T-cell (primary cell): ENCODE measurements around the gene DSTN. TPM values are rescaled to one million over a fixed set of nuclear protein-coding genes. Genes with fewer than 3 reads are reported as not detected.
A peak's percentile ranks its signal among the peaks of the same experiment; 100 is the strongest.

Experiments
- ATAC-seq, 4 experiments: fragments of 200-7000 bp in 3 of 4; fragments of 150-1000 bp in 1 of 4; cut with Tn5 transposase; replicated peaks in 1 of 4; 1 replicate in 3 of 4; 2 replicates in 1 of 4; pipeline ENCODE4 v1.10.0; 2021; ENCODE audit warnings: moderate library complexity in 3 of 4, mild to moderate bottlenecking in 2 of 4, moderate number of reproducible peaks in 1 of 4
- CTCF ChIA-PET, 2 donors: fragments of 300-600 bp; sonication (Branson Sonifier 250); formaldehyde crosslinking; loops; one replicate each; lab custom pipeline; 2022; ENCODE audit warnings: antibody characterized with exemption in 2 of 2; lab: Charles Lee
- POLR2A ChIA-PET, 2 donors: fragments of 300-600 bp; sonication (Branson Sonifier 250); formaldehyde crosslinking; loops; one replicate each; lab custom pipeline; 2022; ENCODE audit warnings: antibody characterized with exemption in 2 of 2; lab: Charles Lee
- DNase-seq, 35 experiments: peaks; one replicate each; pipeline versions ENCODE4 v3.0.0 to v3.0.0-alpha.2; 2013 to 2023
- H3K27ac ChIP-seq: one replicate; pipeline ENCODE4 v1.5.1; 2013; ENCODE audit warnings: low read length
- H3K27me3 ChIP-seq, 2 experiments: replicated peaks in 1 of 2; 1 replicate in 1 of 2; 2 replicates in 1 of 2; pipeline versions ENCODE4 v1.6.1 to v1.7.0; 2013; ENCODE audit warnings: low read length in 1 of 2, mixed read lengths in 1 of 2; ENCODE audit not compliant: control insufficient read depth in 2 of 2, insufficient read depth in 2 of 2; ENCODE audit errors: extremely low read depth in 1 of 2
- H3K36me3 ChIP-seq, 2 donors: 1 replicate in 1 of 2; 2 replicates in 1 of 2; pipeline versions ENCODE4 v1.6.1 to v1.7.0; 2013; ENCODE audit warnings: low read length in 1 of 2; ENCODE audit not compliant: control insufficient read depth in 2 of 2, insufficient read depth in 1 of 2; ENCODE audit errors: extremely low read depth in 1 of 2
- H3K4me1 ChIP-seq, 2 experiments: 1 replicate in 1 of 2; 2 replicates in 1 of 2; pipeline versions ENCODE4 v1.6.1 to v1.7.0; 2013; ENCODE audit warnings: low read length in 2 of 2, mixed read lengths in 1 of 2; ENCODE audit not compliant: insufficient read depth in 2 of 2, control insufficient read depth in 1 of 2; ENCODE audit errors: extremely low read depth in 1 of 2
- H3K4me3 ChIP-seq, 2 donors: 1 replicate in 1 of 2; 2 replicates in 1 of 2; pipeline versions ENCODE4 v1.5.1 to v1.7.0; 2013; ENCODE audit warnings: mild to moderate bottlenecking in 2 of 2, low read length in 1 of 2, moderate library complexity in 1 of 2; ENCODE audit not compliant: control insufficient read depth in 1 of 2; ENCODE audit errors: extremely low read depth in 1 of 2
- H3K9me3 ChIP-seq: 2 replicates; pipeline ENCODE4 v1.7.0; 2013
- H3K27ac Mint-ChIP-seq, 2 donors: one replicate each; pipeline ENCODE4 v1.8.0; 2020 to 2021; ENCODE audit warnings: mild to moderate bottlenecking in 2 of 2, mixed read lengths in 2 of 2
- H3K27me3 Mint-ChIP-seq, 2 donors: one replicate each; pipeline ENCODE4 v1.8.0; 2021 to 2022; ENCODE audit warnings: mixed read lengths in 2 of 2
- H3K36me3 Mint-ChIP-seq: one replicate; pipeline ENCODE4 v1.8.0; 2021; ENCODE audit warnings: mixed read lengths
- H3K4me1 Mint-ChIP-seq, 3 donors: one replicate each; pipeline ENCODE4 v1.8.0; 2020 to 2022; ENCODE audit warnings: mixed read lengths in 3 of 3, mild to moderate bottlenecking in 1 of 3
- H3K4me3 Mint-ChIP-seq, 3 donors: one replicate each; pipeline ENCODE4 v1.8.0; 2020 to 2022; ENCODE audit warnings: mild to moderate bottlenecking in 3 of 3, mixed read lengths in 3 of 3, moderate library complexity in 3 of 3
- H3K9me3 Mint-ChIP-seq, 3 donors: one replicate each; pipeline ENCODE4 v1.8.0; 2020 to 2022; ENCODE audit warnings: mixed read lengths in 3 of 3
- WGBS: methylation state at CpG from one replicate; pipeline ENCODE4 v1.1.5; 2013; ENCODE audit warnings: missing lambda C conversion rate; ENCODE audit not compliant: insufficient coverage; 5-methylcytosine and 5-hydroxymethylcytosine counted together
- total RNA-seq, 35 experiments: library from RNA in 6 of 35; stranded (reverse) in 6 of 35; fragments of 120-200 nt in 1 of 35; gene quantifications; one replicate each; pipeline versions ENCODE4 v1.2.1 to v1.2.4 and lab custom pipeline; 2013 to 2026

Gene DSTN
- total RNA-seq, 5 donors from 2014 or later (not counting 1 experiment from before 2014, with no cell fraction given), result 36.3 to 41.7 (median 41.3) TPM

DNA sequence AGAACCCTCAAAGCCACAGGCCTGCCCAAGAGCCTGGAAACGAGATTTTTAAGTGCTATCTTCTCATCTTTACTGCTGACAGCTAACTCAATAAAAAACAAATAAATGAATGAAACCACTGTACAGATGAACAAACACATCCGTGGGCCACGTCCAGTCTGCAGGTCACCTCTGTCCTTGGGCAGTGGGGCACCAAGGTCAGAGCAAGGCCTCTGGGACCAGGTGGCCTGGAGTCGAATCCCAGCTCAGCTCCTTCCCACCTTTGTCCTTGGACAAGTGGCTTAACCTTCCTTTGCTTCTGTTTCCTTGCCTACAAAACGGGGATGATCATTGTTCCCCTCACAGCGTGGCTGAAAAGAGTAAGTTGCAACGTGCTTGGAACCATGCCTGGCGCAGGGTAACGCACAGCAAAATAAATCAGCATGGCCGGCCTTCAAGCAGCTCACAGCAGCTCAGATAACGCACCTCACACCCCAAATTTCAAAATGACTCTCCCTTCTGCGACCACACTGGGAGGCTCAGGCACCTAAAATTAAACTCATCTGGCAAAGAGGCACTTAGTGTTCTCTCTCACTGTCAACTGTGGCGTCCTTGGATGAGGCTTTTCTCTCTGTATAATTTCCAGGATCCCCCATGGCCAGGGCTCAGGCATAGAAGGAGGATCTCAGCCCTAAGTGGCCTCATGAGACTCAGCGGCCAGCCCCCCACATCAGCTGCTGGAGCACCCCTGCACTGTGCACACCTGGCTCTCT lies 76.5 kb downstream of the DSTN start:
- CTCF ChIA-PET, result interaction anchor here in 1 of 2 donors (1.7 kb wide), 1 partner anchor 9 kb away, joined by 3 read pairs; no protein-coding TSS in a partner anchor
- H3K4me1 Mint-ChIP-seq, result peaks cover 4 to 25% (median 10%) of the 10 kb centered on the region in 3 donors
- H3K27ac Mint-ChIP-seq, result no peak overlapping the region

DNA sequence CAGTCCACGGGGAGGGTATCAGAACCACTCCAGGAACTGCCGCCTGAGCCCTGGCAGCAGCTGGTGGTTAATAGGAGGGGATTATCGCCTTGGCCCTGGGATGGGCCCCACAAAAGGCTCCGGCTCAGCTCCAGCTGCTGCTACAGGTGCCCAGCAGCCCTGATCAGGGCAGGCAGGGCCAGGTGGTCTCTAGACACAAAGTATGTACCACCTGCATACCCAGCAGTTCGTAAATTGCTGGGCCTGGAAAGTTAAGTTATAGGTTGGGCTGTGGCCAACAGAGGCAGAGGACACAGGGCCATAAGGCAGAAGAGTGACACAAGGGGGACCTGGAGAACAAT lies 77.1 kb downstream of the DSTN start:
- H3K27ac Mint-ChIP-seq, result no peak overlapping the region
- H3K27ac ChIP-seq, result no peak overlapping the region
- peaks cover 0 to 8% of the 10 kb centered on the region in 2 experiments for H3K4me1 ChIP-seq
- no peak for DNase-seq
- H3K4me3 Mint-ChIP-seq, result no peak overlapping the region
- H3K4me3 ChIP-seq, result no peak overlapping the region
- H3K36me3 Mint-ChIP-seq, result no peaks in the 10 kb centered on the region
- ATAC-seq, result no peak
- WGBS, result 70% methylated on average over 5 of the region's 5 CpGs
- ChIA-PET CTCF (interaction anchor here in 1 of 2 donors (1.7 kb wide), 1 partner anchor 9 kb away, joined by 3 read pairs; no protein-coding TSS in a partner anchor), POLR2A (no interaction called here)
- no peaks in the 10 kb centered on the region for H3K9me3 ChIP-seq
- H3K27me3 Mint-ChIP-seq, result no peaks in the 10 kb centered on the region
- H3K36me3 ChIP-seq, result peaks cover 0 to 2% of the 10 kb centered on the region in 2 donors
- no peaks in the 10 kb centered on the region for H3K27me3 ChIP-seq
- H3K9me3 Mint-ChIP-seq, result no peaks in the 10 kb centered on the region
- peaks cover 4 to 25% (median 10%) of the 10 kb centered on the region in 3 donors for H3K4me1 Mint-ChIP-seq

More for the DNA sequence above, 76.5 kb downstream of the DSTN start:
- Histone ChIP-seq H3K9me3 (no peaks in the 10 kb centered on the region), H3K27me3 (no peaks in the 10 kb centered on the region), H3K4me1 (peaks cover 0 to 8% of the 10 kb centered on the region in 2 experiments), H3K36me3 (peaks cover 0 to 7% of the 10 kb centered on the region in 2 donors), H3K27ac (no peak overlapping the region), H3K4me3 (no peak overlapping the region)
- no peaks in the 10 kb centered on the region for H3K36me3 Mint-ChIP-seq
- ATAC-seq (no peak), DNase-seq (no peak)
- no peaks in the 10 kb centered on the region for H3K27me3 Mint-ChIP-seq
- 73% methylated on average over 12 of the region's 14 CpGs for WGBS
- no peak overlapping the region for H3K4me3 Mint-ChIP-seq
- no peaks in the 10 kb centered on the region for H3K9me3 Mint-ChIP-seq
- POLR2A ChIA-PET, result no interaction called here

DNA sequence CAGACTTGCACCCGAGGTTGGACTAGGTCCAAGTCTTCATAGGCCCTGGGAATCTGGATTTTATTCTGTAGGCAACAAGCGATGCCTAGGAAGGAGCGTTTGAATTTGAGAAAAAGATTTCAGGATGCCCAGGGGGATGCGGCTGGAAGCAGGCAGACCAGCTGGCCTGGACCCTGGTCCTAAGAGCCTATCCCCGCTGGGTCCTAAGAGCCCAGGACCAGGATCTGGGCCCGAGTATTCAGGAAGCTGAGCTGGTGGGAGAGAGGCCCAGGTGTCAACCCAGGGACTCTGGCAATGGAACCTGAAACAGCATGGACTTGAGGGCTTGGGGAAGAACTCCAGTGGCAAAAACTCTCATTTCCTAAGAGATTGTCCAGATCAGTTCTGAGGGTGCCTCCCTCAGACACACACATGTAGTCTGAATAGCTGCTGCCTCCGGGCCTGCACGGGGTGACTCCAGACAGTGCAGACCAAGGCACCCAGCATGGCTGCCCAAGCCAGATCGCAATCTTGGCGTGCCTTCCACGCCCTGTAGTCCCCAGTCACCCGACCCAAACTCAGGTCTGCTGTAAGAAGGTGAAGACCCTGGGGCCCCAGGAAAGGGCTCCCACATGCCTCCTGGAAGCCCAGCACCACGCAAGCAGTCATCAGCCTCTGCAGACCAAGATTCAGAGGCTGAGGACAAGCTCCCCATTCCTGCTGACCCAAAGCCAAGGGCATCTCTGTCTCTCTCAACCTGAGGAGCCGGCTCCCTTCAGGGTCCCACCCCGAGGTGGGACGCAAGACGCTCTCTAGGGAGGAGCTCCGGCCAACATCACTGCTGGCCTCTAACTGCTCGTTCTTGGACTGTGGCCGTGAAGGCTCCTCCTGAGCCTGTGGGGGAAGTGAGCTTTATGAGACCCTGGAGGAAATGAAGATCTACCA lies 77.8 kb downstream of the DSTN start:
- peaks cover 4 to 25% (median 10%) of the 10 kb centered on the region in 3 donors for H3K4me1 Mint-ChIP-seq
- Histone ChIP-seq H3K36me3 (no peaks in the 10 kb centered on the region), H3K27ac (no peak overlapping the region), H3K4me1 (peaks cover 0 to 8% of the 10 kb centered on the region in 2 experiments), H3K9me3 (no peaks in the 10 kb centered on the region), H3K27me3 (no peaks in the 10 kb centered on the region), H3K4me3 (no peak overlapping the region)
- H3K27ac Mint-ChIP-seq, result no peak overlapping the region
- no peaks in the 10 kb centered on the region for H3K27me3 Mint-ChIP-seq
- H3K9me3 Mint-ChIP-seq, result no peaks in the 10 kb centered on the region
- ChIA-PET CTCF (interaction anchor here (0.6 to 1.7 kb wide), 4 partner anchors 8 to 349 kb away, joined by 3 read pairs; no protein-coding TSS in a partner anchor), POLR2A (no interaction called here)
- no peak overlapping the region for H3K4me3 Mint-ChIP-seq
- no peaks in the 10 kb centered on the region for H3K36me3 Mint-ChIP-seq
- WGBS, result 93% methylated on average over 18 of the region's 20 CpGs
- ATAC-seq, result no peak
- DNase-seq, result no peak

DNA sequence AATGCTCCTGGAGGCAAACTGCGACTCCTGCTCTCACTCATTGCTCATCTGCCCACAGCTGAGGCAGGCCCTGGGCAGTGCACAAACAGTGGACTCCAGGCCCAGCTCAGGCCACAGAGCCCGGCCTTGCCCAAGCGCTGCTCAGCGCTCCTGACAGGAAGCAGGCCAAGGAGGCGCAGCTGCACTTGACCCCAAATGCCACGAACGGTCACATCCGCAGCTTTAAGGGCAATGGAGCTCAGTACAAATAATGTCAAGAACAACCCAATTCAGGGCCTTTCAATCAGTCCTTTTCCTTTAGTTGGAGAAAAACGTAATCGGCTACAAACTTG lies 78.4 kb downstream of the DSTN start:
- Mint-ChIP-seq H3K9me3 (no peaks in the 10 kb centered on the region), H3K27ac (no peak overlapping the region), H3K4me1 (peaks cover 4 to 25% (median 10%) of the 10 kb centered on the region in 3 donors), H3K36me3 (no peaks in the 10 kb centered on the region), H3K27me3 (no peaks in the 10 kb centered on the region), H3K4me3 (no peak overlapping the region)
- H3K4me3 ChIP-seq, result no peak overlapping the region
- ChIA-PET CTCF (interaction anchor here (0.6 to 1.0 kb wide), 3 partner anchors 143 to 348 kb away, joined by 3 read pairs; no protein-coding TSS in a partner anchor), POLR2A (no interaction called here)
- H3K36me3 ChIP-seq, result no peaks in the 10 kb centered on the region
- H3K9me3 ChIP-seq, result no peaks in the 10 kb centered on the region
- WGBS, result 57% methylated on average over 8 of the region's 10 CpGs
- H3K27me3 ChIP-seq, result no peaks in the 10 kb centered on the region
- DNase-seq (no peak), ATAC-seq (no peak)
- peaks cover 0 to 8% of the 10 kb centered on the region in 2 experiments for H3K4me1 ChIP-seq
- no peak overlapping the region for H3K27ac ChIP-seq

DNA sequence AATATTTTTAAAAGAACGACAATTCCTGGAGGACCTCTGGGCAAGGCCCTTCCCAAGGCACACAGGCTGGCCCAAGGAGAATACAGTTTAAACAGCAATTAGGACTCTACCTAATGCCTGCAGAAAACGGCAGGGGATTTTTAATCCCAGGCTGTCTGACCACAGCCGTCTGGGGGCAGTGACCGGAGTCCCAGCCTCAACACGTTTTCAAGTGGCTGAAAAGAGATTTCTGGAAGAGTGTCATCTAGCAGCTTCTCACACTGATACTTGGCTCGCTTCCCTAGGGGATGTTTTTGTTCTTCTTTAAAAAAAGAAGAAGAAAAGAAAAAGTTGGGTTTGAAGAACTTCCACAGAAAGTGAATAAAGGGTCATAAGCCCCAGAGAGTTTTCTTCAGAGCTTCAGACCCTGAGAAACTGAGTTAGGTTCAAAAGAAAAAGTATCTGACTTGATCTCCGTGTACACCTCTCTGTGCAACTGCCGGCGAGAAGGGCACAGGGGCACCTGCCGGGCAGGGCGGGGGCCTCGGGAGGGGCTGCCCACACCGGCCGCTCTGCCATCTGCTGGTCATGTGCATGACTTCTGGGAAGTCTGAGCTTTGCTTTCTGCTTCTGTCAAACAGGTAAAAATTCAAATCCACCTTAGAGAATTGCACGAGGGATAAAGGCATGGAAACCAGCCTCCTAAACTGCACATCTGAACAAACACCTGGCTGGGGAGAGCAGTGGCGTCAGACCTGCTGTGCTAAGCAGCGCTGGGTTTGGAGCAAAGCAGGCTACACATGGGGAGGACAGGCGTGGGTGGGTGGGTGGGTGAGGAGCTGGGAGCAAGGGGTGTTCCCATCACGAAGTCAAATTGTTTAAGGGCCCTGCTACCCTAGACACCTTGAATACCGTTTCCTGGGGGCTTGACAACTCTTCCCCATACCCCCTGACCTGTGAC lies 79.2 kb downstream of the DSTN start:
- H3K9me3 ChIP-seq, result no peaks in the 10 kb centered on the region
- H3K27me3 ChIP-seq, result no peaks in the 10 kb centered on the region
- Mint-ChIP-seq H3K27ac (no peak overlapping the region), H3K4me3 (no peak overlapping the region), H3K36me3 (peaks cover 2% of the 10 kb centered on the region), H3K4me1 (peaks cover 4 to 25% (median 10%) of the 10 kb centered on the region in 3 donors), H3K9me3 (no peaks in the 10 kb centered on the region), H3K27me3 (no peaks in the 10 kb centered on the region)
- peaks cover 0 to 8% of the 10 kb centered on the region in 2 experiments for H3K4me1 ChIP-seq
- POLR2A ChIA-PET, result no interaction called here
- CTCF ChIA-PET, result interaction anchor here (0.8 to 1.5 kb wide), 7 partner anchors 33 to 289 kb away, joined by 3 to 5 read pairs (median 4); partner anchors contain the start of gene RRBP1 (in 1 of the 2)
- DNase-seq (peak in 25 of 35 experiments; percentile 8 to 53 (median 25)), ATAC-seq (peak in 3 of 4 experiments; percentile 51 to 80 (median 58))
- H3K4me3 ChIP-seq, result no peak overlapping the region
- WGBS, result 34% methylated on average over 10 of the region's 20 CpGs
- H3K27ac ChIP-seq, result no peak overlapping the region
- no peaks in the 10 kb centered on the region for H3K36me3 ChIP-seq
